Dermis blood vessel endothelial cell (primary cell): ENCODE data around the gene ALG11. TPM values are rescaled to one million over a fixed set of nuclear protein-coding genes. Genes with fewer than 3 reads are reported as not detected.

Source experiments
- DNase-seq: peaks from one replicate; pipeline ENCODE4 v3.0.0; 2010
- total RNA-seq: library from RNA; depleted of rRNA; stranded (reverse); fragments of >200 nt; gene quantifications from 2 replicates; pipeline ENCODE4 v1.2.3, GENCODE V29; 2014

Gene ALG11
- total RNA-seq, 1 donor from 2014 or later, result 31.5 TPM

DNA sequence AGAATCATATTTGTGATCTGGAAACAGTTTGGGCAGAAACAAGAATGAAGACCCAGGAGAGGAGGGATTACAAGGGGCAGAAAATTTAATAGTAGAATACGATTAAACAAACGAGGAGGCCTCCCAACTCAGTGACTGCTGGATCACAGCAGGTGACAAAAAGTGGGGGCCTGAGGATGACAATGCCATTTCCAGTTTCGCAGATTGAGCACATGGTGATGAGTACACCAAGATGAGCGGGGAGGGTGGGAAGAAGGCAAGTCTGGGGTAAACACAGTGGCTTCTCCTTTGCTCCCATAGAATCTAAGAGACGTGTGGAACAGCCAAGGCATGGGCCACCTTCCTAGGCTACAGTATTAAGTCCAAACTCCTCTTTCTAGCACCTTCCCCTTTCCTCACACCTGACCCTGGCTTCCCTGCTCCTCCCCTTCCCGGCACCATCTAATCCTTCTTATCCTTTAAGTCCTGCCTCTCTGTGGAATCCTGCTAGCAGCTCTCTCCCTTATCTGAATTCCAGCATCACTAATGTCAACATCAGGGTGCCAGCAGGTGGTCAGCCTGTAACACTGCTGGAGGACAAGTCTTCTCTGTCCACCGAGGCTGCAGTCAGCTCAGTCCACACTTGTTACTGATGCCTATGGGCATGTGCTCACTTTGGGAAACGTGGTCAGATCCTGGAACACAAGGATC lies 14.4 kb upstream of the ALG11 start:
- no peak for DNase-seq

DNA sequence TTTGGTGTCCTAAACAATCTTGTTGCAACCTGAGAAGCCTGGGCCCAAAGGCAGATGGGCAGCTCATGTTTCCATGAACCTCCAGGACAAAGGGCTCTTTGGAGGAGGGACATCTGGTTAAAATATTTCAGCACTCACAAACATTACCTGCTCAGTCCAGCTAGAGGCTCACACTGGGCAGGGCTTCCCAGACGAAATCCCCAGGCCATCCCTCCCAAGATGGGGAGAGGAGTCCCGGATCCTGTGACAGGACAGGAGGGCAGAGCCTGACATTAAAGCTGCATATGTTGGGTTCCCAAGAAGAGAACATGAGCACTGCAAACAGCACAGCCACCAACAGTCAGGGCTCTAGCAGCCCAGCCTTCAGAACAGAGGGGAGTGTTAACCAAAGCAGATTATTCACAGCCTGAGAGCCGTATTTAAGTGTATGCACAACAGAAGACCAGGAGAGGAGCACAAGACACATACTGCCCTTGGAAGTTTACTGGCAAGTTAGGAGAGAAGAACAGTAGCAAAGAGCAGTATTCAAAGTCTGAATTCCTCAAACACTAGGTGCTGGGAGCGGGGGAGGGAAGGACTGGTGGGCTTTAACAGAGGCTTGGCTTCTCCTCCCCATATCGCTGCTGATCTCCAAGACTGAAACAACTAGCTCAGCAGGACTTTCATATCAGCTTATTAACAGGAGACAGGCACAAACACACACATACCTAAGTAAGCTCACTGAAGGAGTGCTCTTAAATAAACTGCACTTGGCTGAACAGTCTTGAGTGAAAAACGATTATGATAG lies 13.3 kb upstream of the ALG11 start:
- DNase-seq, result no peak

DNA sequence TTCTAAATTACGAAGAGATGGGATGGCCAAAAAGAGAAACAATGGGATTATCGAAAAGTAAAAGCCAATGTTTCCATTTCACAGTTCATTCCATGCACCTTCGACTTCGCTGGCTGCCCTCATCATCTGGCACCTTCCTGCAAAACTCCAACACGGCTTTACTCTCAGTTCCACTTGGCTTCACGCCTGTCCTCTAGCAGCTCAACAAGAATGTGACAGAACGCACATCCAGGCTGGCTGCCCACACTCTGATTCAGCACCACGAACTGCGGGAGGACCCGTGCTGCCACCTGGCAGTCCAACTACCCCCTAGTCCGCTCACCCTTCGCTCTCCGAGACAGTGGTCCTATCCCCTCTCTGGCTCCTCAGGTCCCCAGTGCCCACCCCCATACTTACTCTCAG lies 12.7 kb upstream of the ALG11 start:
- DNase-seq, result no peak

DNA sequence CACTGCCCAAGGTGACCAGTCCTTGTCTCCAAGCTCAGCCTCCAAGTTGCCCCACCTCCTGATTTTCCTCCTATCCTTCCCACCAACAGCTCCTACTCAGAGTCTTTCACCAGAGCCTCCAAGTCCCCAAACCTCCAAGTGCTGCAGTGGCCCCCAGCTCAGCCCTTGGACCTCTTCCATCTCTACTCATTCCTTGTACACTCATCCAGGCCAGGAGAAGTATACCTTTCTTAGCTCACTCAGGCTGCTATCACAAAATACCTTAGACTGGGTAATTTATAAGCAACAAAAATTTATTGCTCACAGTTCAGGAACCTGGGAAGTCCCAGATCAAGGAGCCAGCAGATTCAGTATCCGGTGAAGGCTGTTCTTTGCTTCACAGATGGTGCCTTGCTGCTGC lies 12.3 kb upstream of the ALG11 start:
- DNase-seq, result no peak

DNA sequence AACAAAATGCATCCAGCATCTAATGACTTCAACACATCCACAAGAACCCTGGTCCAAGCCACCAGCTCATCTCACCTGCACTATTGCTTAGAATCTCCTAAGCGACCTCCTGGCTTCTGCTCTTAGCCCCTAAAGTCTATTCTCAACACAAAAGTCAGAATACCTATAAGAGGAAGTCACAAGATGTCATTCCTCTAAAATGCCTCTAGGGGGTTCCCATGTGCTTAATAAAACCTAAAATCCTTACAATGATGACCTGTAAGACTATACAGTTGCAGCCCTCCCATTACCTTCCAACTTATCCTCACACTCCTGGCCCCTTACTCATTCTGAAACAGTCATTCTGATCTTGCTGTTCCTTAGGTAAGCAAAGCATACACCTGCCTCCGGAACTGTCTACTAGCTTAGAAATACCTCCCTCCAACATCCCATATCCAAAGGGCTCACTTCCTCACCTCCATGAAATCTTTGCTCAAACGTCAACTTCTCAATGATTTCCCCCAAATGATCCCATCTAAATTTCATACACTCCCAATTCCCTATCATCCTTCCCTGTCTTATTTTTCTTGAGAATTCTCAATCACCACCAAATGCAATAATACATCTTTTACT lies 11.0 kb upstream of the ALG11 start:
- peak; percentile 65 for DNase-seq

DNA sequence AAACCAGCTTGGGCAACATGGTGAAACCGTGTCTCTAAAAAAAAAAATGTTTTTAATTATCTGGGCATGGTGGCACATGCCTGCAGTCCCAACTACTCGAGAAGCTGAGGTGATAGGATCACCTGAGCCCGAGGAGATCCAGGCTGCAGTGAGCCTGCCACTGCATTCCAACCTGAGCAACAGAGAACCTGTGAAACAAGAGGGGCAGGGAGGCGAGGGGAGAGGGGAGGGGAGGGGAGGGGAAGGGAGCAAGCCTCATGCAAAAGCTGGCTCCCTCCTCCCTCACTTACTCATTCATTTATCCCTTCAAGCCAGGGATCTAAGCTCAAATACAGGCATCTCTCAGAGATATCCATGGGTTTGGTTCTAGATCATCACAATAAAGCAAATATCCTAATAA lies 9.8 kb upstream of the ALG11 start:
- DNase-seq, result no peak

DNA sequence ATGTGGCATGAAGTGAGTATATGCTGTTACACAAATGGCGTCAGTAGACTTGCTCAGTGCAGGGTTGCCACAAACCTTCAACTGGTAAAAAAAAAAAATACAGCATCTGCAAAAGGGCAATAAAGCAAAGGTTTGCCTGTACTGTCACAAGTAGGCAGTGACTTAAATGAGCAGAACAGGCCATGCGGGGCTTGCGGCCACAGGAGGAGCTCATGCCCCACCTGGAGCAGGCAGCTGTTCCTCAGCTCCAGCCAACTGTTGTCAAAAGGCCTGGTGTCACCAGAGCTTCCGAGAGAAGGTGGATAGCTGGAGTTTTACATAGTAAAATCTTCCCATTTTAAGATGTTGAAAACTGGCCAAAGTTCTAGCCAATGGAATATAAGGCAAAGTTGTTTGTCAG lies 8.7 kb upstream of the ALG11 start:
- no peak for DNase-seq

DNA sequence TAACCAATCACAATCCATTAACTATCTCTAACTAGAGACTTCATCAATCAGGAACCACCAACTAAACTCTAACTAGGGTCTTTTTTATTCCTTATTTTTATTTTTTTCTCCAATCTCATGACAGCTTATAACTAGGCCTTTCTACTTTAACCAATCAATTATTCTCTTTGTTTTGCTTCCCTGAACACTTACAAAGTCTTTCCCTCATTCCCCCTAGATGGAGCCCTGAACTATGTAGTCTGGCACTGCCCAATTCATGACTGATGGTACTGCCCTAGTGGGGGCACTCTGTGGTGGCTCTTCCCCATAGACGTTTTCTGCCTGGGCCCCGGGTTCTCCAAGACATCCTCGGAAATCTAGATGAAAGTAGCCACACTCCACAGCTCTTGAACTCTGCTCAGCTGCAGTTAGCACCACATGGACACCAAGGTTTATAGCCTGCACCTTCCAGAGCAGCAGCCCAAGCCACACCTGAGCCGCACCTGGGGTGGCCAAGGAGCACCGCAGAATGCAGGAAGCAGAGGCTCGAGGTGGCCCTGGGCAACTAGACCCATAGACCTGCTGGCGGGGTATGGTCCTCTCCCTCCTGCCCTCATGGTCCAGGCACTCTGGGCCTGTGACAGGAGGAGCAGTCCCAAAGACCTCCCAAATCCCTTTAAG lies 7.6 kb upstream of the ALG11 start:
- DNase-seq, result no peak

DNA sequence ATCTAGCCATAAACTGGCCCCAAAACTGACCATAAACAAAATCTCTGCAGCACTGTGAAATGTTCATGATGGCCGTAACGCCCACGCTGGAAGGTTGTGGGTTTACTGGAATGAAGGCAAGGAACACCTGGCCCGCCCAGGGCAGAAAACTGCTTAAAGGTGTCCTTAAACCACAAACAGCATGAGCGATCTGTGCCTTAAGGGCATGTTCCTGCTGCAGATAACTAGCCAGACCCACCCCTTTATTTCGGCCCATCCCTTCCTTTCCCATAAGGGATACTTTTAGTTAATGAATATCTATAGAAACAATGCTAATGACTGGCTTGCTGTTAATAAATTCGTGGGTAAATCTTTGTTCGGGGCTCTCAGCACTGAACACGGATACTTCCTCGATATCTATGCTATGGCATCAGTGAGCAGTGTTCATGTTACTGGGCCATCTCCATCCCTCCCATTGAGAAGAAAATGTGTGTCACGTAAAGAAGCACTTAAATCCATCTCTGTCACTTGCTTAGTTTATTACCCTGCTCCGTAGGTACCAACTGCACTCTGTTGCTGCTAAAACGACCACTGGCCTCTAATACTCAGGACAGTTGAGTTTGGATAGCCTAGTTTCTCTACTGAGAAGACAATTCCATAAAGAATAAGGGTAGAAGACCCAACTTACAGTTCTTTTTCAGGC lies 6.2 kb upstream of the ALG11 start:
- no peak for DNase-seq

DNA sequence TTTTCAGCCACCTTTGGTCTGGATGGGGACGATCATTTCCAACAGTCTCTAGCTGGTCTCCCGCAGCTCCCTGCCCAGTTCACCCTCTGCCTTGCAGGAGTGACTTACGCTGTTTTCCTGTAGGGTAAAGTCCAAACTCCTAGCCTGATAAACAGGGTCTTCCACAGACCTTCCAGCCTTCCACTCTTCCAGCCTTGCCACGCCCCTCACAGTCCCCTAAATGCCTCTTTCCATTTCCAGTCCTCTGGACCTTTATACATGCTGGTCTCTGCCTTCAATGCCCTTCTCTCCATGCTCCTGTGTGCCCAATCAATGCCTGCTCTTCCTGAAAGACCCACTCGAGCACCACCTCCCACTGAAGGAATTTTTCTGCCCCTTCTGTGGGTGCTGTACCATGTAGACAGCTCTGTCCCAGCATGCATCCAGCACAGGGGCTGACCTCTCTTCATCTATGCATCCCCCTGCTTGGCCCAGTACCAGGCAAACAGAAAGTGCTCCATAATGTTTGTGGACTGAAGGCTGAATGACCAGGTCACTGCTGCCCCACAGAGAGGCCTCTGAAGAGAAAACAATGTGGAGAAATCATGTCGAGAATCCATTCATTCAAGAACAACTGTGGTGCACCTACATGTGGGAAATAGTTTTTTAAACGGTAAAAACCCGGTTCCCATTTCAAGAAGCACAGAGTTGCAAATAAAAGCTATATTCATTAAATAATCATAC lies 5.5 kb upstream of the ALG11 start:
- no peak for DNase-seq

DNA sequence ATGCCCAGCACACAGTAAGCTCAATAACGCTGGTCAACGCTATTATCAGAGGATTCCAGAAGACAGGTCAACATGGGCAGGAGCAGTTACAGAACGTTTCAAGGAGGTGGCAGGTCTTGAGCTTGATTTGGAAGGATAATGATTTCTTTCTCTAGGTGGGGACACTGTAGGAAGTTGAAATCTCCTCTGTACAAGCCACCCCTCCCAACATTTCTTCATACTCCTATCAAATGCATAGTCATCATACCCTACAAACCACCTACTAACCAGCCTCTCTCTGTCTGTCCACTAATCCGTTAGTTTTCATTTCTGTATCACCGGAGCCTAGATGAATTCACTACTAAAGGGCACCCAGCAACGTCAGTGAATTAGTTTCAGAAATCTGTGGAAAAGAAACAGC lies 2.3 kb upstream of the ALG11 start:
- DNase-seq, result no peak

DNA sequence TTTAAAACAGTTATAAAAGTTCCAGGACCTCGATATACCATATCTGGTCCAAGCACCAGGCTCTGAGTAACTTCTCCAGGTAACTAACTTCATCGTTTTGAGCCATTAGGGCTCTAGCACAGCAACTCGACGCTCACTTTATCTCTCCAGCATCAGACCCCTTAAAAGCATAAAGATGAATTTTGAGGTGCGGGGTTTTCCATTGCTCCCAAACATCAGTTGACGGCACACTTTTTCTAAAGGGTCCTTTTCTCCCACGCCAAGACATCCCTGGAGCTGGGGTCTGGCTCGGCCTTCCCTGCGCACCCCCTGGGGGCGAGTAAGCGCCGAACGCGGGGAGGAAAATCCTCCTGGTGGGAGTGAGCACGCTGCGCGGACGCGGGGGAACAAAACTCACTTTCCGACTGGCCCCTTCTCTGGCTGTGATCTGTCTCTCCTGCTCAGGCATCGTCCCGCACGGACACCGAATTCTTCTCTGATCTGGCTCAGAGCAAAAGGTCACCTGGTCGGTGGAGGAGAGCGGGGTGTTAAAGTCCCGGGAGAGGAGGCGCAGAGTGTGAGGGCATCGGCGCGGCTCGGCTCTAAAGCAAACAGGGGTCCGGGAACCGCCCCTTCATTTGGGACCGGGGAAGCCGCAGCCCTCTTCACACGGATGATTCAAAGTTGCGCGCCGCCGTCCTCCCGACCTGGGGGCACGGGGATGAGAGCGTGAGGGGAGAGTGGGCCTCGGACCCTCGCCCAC lies 1.1 kb upstream of the ALG11 start, which contains the start of gene ATP7B:
Gene ATP7B (minus strand): TSS at position 561 of the 742 bp plus-strand sequence. CDS start 113 bp downstream, at position 448.
- DNase-seq, result peak; percentile 25

DNA sequence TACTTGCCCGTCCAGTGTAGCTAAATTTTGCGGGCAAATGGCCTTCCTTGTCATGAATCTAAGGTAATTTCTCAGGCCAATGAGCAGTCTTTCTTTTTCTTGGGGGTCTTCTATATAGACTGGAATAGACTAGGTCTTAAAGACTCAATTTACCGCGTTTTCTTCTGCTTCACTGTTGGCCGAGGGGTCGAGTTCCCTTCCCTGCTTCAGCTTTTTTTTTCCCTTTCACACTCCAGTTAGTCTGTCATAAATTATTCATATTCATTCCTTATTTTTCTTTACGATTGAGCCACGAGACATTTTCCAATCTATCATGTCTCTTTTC lies 276 bp downstream of the ALG11 start:
- no peak for DNase-seq

DNA sequence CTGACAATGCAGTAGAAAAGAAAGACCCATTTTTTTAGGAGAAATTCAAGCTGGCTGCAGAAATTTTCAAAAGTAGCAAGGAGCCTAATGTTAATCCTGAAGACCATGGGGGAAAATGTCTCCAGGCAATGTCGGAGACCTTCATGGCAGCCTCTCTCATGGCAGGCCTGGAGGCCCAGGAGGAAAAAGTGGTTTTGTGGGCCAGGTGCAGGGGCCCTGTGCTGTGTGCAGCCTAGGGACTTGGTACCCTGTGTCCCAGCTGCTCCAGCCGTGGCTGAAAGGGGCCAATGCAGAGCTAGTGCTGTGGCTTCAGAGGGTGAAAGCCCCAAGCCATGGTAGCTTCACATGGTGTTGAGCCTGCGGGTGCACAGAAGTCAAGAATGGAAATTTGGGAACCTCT lies 4.1 kb downstream of the ALG11 start:
- no peak for DNase-seq

DNA sequence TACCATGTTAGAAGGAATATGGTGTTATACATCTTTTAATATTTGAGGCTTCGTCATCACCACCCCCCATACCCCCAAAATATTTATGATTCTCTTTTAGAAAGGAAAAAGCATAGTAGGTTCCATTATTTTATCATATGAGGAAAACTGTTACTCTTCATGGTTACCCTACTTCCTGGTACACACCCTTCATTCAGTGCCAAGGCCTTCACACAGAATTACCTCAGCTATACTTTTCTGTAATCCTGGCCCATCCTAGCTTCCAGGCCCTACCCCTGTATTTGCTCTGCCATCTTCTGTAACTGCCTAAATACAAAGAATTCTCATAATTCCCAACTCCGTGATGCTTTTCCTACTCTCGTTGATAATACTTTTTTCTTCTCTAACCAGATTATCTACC lies 8.0 kb downstream of the ALG11 start:
- no peak for DNase-seq

DNA sequence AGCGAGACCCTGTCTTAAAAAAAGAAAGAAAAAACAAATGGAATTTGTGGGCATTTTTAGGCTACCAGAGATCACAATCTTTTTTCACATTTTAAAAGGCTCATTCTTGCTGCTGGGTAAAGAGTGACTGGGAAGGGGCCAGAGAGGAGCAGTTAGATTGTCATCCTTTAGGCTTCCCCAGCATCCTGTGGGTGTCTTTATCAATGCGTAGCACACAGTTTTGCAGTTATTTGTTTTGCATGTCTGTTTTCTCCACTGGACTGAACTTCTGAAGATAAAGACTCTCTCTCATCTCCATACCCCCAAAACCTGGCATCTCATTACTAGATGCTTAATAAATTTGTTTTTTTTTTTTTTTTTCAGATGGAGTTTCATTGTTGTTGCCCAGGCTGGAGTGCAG lies 10.2 kb downstream of the ALG11 start:
- no peak for DNase-seq

DNA sequence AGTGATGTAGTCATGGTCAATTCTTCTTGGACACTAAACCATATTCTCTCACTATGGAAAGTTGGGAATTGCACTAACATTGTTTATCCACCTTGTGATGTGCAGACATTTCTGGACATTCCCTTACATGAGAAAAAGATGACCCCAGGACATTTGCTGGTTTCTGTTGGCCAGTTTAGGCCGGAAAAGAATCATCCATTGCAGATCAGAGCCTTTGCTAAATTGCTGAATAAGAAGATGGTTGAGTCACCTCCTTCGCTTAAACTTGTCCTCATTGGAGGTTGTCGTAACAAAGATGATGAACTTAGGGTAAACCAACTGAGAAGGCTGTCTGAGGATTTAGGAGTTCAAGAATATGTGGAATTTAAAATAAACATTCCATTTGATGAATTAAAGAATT lies 12.3 kb downstream of the ALG11 start, which contains the start of gene UTP14C:
Gene UTP14C (plus strand): TSS at position 211 of the 400 bp plus-strand sequence. CDS start 4,114 bp downstream, outside the sequence.
- no peak for DNase-seq

DNA sequence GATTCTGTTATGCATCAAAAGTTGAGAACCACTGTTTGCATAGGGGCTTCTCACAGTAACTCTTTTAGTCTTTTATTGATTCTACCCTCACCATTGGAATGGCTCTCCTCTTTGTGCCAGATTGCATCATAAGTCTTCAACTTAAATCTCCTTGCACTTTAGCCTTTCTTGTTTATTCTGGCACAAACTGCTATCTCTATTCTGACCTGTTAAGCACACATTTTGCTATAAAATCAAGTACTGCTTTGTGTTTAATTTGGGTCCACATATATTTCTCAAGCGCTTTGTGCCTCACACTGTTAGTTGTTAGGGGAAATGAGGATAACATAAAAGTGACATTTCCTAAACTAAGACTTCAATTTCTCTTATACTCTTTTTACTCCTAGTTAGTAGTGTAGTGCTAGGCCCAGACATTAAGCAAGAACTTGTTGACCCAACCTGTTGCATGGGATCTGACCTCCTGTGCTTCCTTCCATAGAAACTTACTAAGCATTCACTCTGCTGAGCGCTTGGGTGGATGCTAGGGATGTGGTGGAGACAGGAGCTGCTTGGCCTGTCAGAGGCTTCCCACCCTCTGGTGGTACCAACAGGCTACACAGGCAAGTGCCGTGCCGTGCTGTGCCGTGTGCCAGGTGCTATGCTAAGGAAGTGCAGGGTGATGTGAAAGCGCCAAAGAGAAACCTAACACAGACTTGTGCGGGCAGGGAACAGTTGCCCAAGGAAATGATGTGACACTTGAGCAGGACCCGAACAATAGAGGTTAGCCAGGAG lies 13.5 kb downstream of the ALG11 start:
- no peak for DNase-seq

DNA sequence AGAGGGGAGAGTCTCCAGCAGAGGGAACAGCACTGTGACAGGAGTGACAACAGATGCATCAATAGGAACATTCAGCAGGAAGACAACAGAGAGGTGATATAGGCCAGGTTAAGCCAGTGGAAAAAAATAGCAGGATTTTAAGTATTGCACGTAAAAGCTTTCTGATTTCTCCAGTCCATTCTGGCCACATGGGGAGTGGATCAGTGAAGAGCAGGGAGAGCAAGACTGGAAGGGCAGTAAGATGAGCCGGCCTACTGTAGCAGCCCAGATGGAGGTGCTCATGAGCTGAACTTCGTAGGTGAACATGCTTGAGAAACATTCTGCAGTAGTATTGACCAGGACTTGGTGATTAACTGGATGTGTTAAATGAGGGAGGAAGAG lies 14.0 kb downstream of the ALG11 start:
- DNase-seq, result no peak

DNA sequence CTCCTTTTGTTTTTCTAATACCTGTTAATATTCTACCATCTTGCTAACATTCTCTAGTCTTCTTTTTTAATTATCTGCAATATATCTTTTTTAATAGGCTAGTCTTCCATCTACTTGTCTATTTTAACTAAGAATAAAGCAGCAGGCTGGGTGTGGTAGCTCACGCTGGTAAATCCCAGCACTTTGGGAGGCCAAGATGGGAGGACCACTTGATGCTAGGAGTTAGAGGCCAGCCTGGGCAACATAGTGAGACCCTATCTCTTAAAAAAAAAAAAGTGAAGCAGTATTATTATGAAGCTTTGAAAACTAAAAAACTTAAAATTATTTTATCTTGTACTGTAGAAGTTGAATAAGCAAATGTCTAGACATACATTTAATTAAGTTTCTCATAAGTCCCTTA lies 15.6 kb downstream of the ALG11 start:
- no peak for DNase-seq

DNA sequence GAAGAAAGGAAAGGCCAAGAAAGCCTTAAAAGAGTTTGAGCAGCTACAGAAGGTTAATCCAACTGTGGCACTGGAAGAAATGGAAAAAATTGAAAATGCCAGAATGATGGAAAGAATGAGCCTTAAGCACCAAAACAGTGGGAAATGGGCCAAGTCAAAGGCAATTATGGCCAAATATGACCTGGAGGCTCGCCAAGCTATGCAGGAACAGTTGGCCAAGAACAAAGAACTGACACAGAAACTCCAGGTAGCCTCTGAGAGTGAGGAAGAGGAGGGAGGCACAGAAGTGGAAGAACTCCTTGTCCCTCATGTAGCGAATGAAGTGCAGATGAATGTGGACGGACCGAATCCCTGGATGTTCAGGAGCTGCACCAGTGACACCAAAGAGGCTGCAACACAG lies 17.4 kb downstream of the ALG11 start:
- DNase-seq, result no peak
